Parathyroid adenoma (tissue), 2 donors: ENCODE results near the gene CAP1.

ENCODE experiments used
- H2AFZ ChIP-seq: fragments of 300-600 bp; sonication (generic); one replicate; pipeline ENCODE4 v1.7.0; 2017; ENCODE audit warnings: antibody characterized with exemption, mild to moderate bottlenecking
- H3K27ac ChIP-seq: fragments of 300-600 bp; sonication (generic); one replicate; pipeline ENCODE4 v1.7.0; 2017
- H3K27me3 ChIP-seq: fragments of 300-600 bp; sonication (generic); one replicate; pipeline ENCODE4 v1.7.0; 2017; ENCODE audit warnings: low read length; ENCODE audit not compliant: control insufficient read depth, insufficient read depth
- H3K36me3 ChIP-seq: fragments of 300-600 bp; sonication (generic); one replicate; pipeline ENCODE4 v1.7.0; 2017; ENCODE audit warnings: low read length; ENCODE audit not compliant: control insufficient read depth, insufficient read depth
- H3K4me1 ChIP-seq: fragments of 300-600 bp; sonication (generic); one replicate; pipeline ENCODE4 v1.7.0; 2017; ENCODE audit warnings: control low read depth
- H3K4me2 ChIP-seq: fragments of 300-600 bp; sonication (generic); one replicate; pipeline ENCODE4 v1.7.0; 2017; ENCODE audit warnings: low read length
- H3K4me3 ChIP-seq: fragments of 300-600 bp; sonication (generic); one replicate; pipeline ENCODE4 v1.7.0; 2017; ENCODE audit warnings: low read depth, low read length
- H3K79me2 ChIP-seq: fragments of 300-600 bp; sonication (generic); one replicate; pipeline ENCODE4 v1.7.0; 2017; ENCODE audit warnings: control low read depth
- H3K9ac ChIP-seq: fragments of 300-600 bp; sonication (generic); one replicate; pipeline ENCODE4 v1.7.0; 2017; ENCODE audit warnings: mild to moderate bottlenecking
- H3K9me3 ChIP-seq: fragments of 300-600 bp; sonication (generic); one replicate; pipeline ENCODE4 v1.7.0; 2017; ENCODE audit warnings: low read length; ENCODE audit not compliant: control insufficient read depth
- CTCF ChIP-seq: fragments of 300-600 bp; sonication (generic); IDR thresholded peaks from one replicate; pipeline ENCODE4 v1.7.0; 2017; ENCODE audit warnings: antibody characterized with exemption, mild to moderate bottlenecking
- donor health status: primary hyperparathyroidism.

CAP1 gene

GRCh38 chr1:40040511-40041465, at the start of gene CAP1:
CAP1 (plus strand) TSS chr1:40040729; CDS start chr1:40059347, 18,618 bp downstream.
- no peak for TF ChIP-seq CTCF

GRCh38 chr1:39992234-39992633, 48.3 kb upstream of the CAP1 start:
- Histone ChIP-seq H3K79me2 (no peaks in the 10 kb centered on the region), H3K4me1 (no peaks in the 10 kb centered on the region), H3K27ac (no peak overlapping the region), H3K36me3 (no peaks in the 10 kb centered on the region), H3K9me3 (no peaks in the 10 kb centered on the region), H3K27me3 (no peaks in the 10 kb centered on the region), H3K9ac (no peak overlapping the region), H2AFZ (no peak overlapping the region), H3K4me2 (no peak overlapping the region), H3K4me3 (no peak overlapping the region)
- TF ChIP-seq CTCF: no peak

More at GRCh38 chr1:40040511-40041465, at the start of gene CAP1:
- peaks cover 18% of the 10 kb centered on the region for H3K79me2 ChIP-seq
- peak within 1 kb of the TSS; percentile 86 for H2AFZ ChIP-seq
- H3K9ac ChIP-seq: peak within 1 kb of the TSS; percentile 92
- H3K27me3 ChIP-seq: no peaks in the 10 kb centered on the region
- H3K4me2 ChIP-seq: peak within 1 kb of the TSS; percentile 100
- H3K36me3 ChIP-seq: no peaks in the 10 kb centered on the region
- H3K27ac ChIP-seq: peak within 1 kb of the TSS; percentile 99
- H3K4me3 ChIP-seq: peak within 1 kb of the TSS; percentile 99
- H3K9me3 ChIP-seq: no peaks in the 10 kb centered on the region
- H3K4me1 ChIP-seq: peaks cover 15% of the 10 kb centered on the region

- Histone ChIP-seq H3K36me3 (no peaks in the 10 kb centered on the region), H3K4me2 (no peak overlapping the region), H3K4me3 (no peak overlapping the region), H3K27me3 (no peaks in the 10 kb centered on the region), H3K27ac (no peak overlapping the region), H3K79me2 (no peaks in the 10 kb centered on the region), H2AFZ (no peak overlapping the region), H3K9me3 (no peaks in the 10 kb centered on the region), H3K4me1 (no peaks in the 10 kb centered on the region), H3K9ac (no peak overlapping the region)
- TF ChIP-seq CTCF: no peak
These were observed 47.6 kb upstream of the CAP1 start for GRCh38 chr1:39992888-39993287.

GRCh38 chr1:39995973-39996393, 44.5 kb upstream of the CAP1 start:
- H3K27ac ChIP-seq: no peak overlapping the region
- no peaks in the 10 kb centered on the region for H3K79me2 ChIP-seq
- H2AFZ ChIP-seq: no peak overlapping the region
- no peaks in the 10 kb centered on the region for H3K36me3 ChIP-seq
- H3K27me3 ChIP-seq: no peaks in the 10 kb centered on the region
- no peak overlapping the region for H3K4me2 ChIP-seq
- no peaks in the 10 kb centered on the region for H3K9me3 ChIP-seq
- H3K4me1 ChIP-seq: no peaks in the 10 kb centered on the region
- TF ChIP-seq CTCF: no peak
- no peak overlapping the region for H3K9ac ChIP-seq
- no peak overlapping the region for H3K4me3 ChIP-seq
